GM18499 (cell line): ENCODE measurements around the gene ZBTB40.

Source experiments
- ATAC-seq: cut with Tn5 transposase; IDR thresholded peaks from one replicate; pipeline ENCODE4 v1.9.1; 2021; ENCODE audit warnings: moderate number of reproducible peaks; ENCODE audit not compliant: insufficient read depth, unreplicated experiment

ZBTB40 gene

GRCh38 chr1:22576617-22577016, 125.0 kb downstream of the ZBTB40 start:
- no peak for ATAC-seq

GRCh38 chr1:22578732-22579361, 127.2 kb downstream of the ZBTB40 start:
- ATAC-seq, result no peak

GRCh38 chr1:22579541-22580155, 128.0 kb downstream of the ZBTB40 start:
- no peak for ATAC-seq
